Stimulated activated CD4-positive, alpha-beta T cell treated with anti-CD3 and anti-CD28 coated beads, Interleukin-4, amount 100 ng/mL, for 24 hours (primary cell): ENCODE measurements around the gene UROC1.
"Not testable (repeated sequence)": the region's sequence is repeated elsewhere in the genome, so short reads cannot be mapped to it uniquely, and the experiment has no call there.

ENCODE experiments used
- DNase-seq: peaks from one replicate; pipeline ENCODE4 v3.0.0-alpha.2; 2020

UROC1 gene

GRCh38 chr3:126546549-126547239 lies 29.1 kb upstream of the UROC1 start:
- no peak for DNase-seq

- no peak for DNase-seq
Observed at GRCh38 chr3:126546013-126546412, 28.4 kb upstream of the UROC1 start.

GRCh38 chr3:126545544-126545943 lies 28.0 kb upstream of the UROC1 start:
- DNase-seq: no peak

- no peak for DNase-seq
Observed at GRCh38 chr3:126544596-126545281, 27.2 kb upstream of the UROC1 start.

- DNase-seq: no peak
Observed at GRCh38 chr3:126543457-126544061, 26.0 kb upstream of the UROC1 start.

- no peak for DNase-seq
Observed at GRCh38 chr3:126542340-126543241, 25.0 kb upstream of the UROC1 start.

- DNase-seq: no peak
Observed at GRCh38 chr3:126541628-126542339, 24.2 kb upstream of the UROC1 start.

GRCh38 chr3:126540951-126541627 lies 23.5 kb upstream of the UROC1 start:
- DNase-seq: no peak

- no peak for DNase-seq
Observed at GRCh38 chr3:126540342-126540849, 22.8 kb upstream of the UROC1 start.

GRCh38 chr3:126539558-126540250 lies 22.1 kb upstream of the UROC1 start:
- DNase-seq: no peak

GRCh38 chr3:126538966-126539365 lies 21.4 kb upstream of the UROC1 start:
- no peak for DNase-seq

GRCh38 chr3:126538316-126538715 lies 20.7 kb upstream of the UROC1 start:
- no peak for DNase-seq

- DNase-seq: no peak
Observed at GRCh38 chr3:126537730-126538281, 20.2 kb upstream of the UROC1 start.

GRCh38 chr3:126537116-126537729 lies 19.6 kb upstream of the UROC1 start:
- no peak for DNase-seq

GRCh38 chr3:126536126-126536525 lies 18.6 kb upstream of the UROC1 start:
- no peak for DNase-seq

GRCh38 chr3:126535636-126536035 lies 18.1 kb upstream of the UROC1 start:
- no peak for DNase-seq

- not testable (repeated sequence) for DNase-seq
Observed at GRCh38 chr3:126534716-126535115, 17.1 kb upstream of the UROC1 start.

- DNase-seq: no peak
Observed at GRCh38 chr3:126533506-126533905, 15.9 kb upstream of the UROC1 start.

GRCh38 chr3:126531051-126531330 lies 13.4 kb upstream of the UROC1 start:
- DNase-seq: no peak
